Neural cell (in vitro differentiated cells): ENCODE data around the gene TKFC. TPM values are rescaled to one million over a fixed set of nuclear protein-coding genes. Genes with fewer than 3 reads are reported as not detected.

Experiments used
- H2AFZ ChIP-seq: fragments of 200-600, 300-800 bp; sonication (generic), shearing (Covaris generic); 2 replicates; pipeline ENCODE4 v1.6.0; 2014; ENCODE audit warnings: low read depth, mild to moderate bottlenecking, antibody characterized with exemption, low read length, moderate library complexity
- H3F3A ChIP-seq: fragments of 200-600 bp; shearing (Covaris generic); 2 replicates; pipeline ENCODE4 v1.6.1; 2016; ENCODE audit warnings: mild to moderate bottlenecking, moderate library complexity, mixed read lengths, antibody characterized with exemption, low read length; ENCODE audit not compliant: insufficient read depth, poor library complexity, severe bottlenecking
- H3K27ac ChIP-seq: fragments of 200-600, 300-800 bp; sonication (generic), shearing (Covaris generic); 2 replicates; pipeline ENCODE4 v1.5.1; 2014; ENCODE audit warnings: mild to moderate bottlenecking, low read length, moderate library complexity
- H3K27me3 ChIP-seq: fragments of 300-800, 200-600 bp; sonication (generic), shearing (Covaris generic); 2 replicates; pipeline ENCODE4 v1.6.0; 2014; ENCODE audit warnings: mild to moderate bottlenecking, low read depth, low read length, moderate library complexity; ENCODE audit not compliant: insufficient read depth
- H3K36me3 ChIP-seq: fragments of 300-800, 200-600 bp; sonication (generic), shearing (Covaris generic); 2 replicates; pipeline ENCODE4 v1.5.1; 2014; ENCODE audit warnings: mild to moderate bottlenecking, antibody characterized with exemption, low read length, moderate library complexity; ENCODE audit not compliant: insufficient read depth
- H3K4me2 ChIP-seq: fragments of 300-800, 200-600 bp; sonication (generic), shearing (Covaris generic); 2 replicates; pipeline ENCODE4 v1.6.0; 2014; ENCODE audit warnings: mild to moderate bottlenecking, low read length
- H3K4me3 ChIP-seq: fragments of 300-800, 200-600 bp; sonication (generic), shearing (Covaris generic); 2 replicates; pipeline ENCODE4 v1.5.1; 2014; ENCODE audit warnings: mild to moderate bottlenecking, low read length, moderate library complexity
- H3K79me2 ChIP-seq: fragments of 200-600 bp; shearing (Covaris generic); replicated peaks from 2 replicates; pipeline ENCODE4 v1.6.0; 2014; ENCODE audit warnings: mild to moderate bottlenecking, low read length, moderate library complexity; ENCODE audit not compliant: insufficient read depth
- H3K9ac ChIP-seq: fragments of 300-800, 200-600 bp; sonication (generic), shearing (Covaris generic); 2 replicates; pipeline ENCODE4 v1.6.1; 2016; ENCODE audit warnings: mild to moderate bottlenecking, low read length, mixed read lengths
- H3K9me2 ChIP-seq: fragments of 200-600 bp; shearing (Covaris generic); 2 replicates; pipeline ENCODE4 v1.6.1; 2016; ENCODE audit warnings: mild to moderate bottlenecking, low read length, mixed read lengths; ENCODE audit not compliant: insufficient read depth
- H3K9me3 ChIP-seq: fragments of 200-600, 300-800 bp; sonication (generic), shearing (Covaris generic); 2 replicates; pipeline ENCODE4 v1.6.1; 2016; ENCODE audit warnings: mild to moderate bottlenecking, mixed run types, low read length, moderate library complexity, mixed read lengths
- H4K20me1 ChIP-seq: fragments of 200-600 bp; shearing (Covaris generic); 2 replicates; pipeline ENCODE4 v1.6.1; 2016; ENCODE audit warnings: mild to moderate bottlenecking, mixed run types; ENCODE audit not compliant: insufficient read depth
- EP300 ChIP-seq: fragments of 450-650 bp; conservative IDR thresholded peaks from 2 replicates; pipeline ENCODE4 v1.6.1; 2014; ENCODE audit warnings: antibody characterized with exemption, mild to moderate bottlenecking, moderate library complexity; ENCODE audit not compliant: poor library complexity, severe bottlenecking
- EZH2 ChIP-seq: fragments of 200-600, 300-800 bp; shearing (Covaris generic), sonication (generic); IDR thresholded peaks from 2 replicates; pipeline ENCODE4 v1.6.1; 2014; ENCODE audit warnings: antibody characterized with exemption, low read length, borderline replicate concordance, mild to moderate bottlenecking; ENCODE audit not compliant: insufficient read depth, poor library complexity, severe bottlenecking
- MXI1 ChIP-seq: fragments of 450-650 bp; conservative IDR thresholded peaks from 2 replicates; pipeline ENCODE4 v1.6.1; 2014; ENCODE audit warnings: antibody characterized with exemption, mild to moderate bottlenecking; ENCODE audit not compliant: poor library complexity, severe bottlenecking
- POLR2AphosphoS5 ChIP-seq: IDR thresholded peaks from 2 replicates; pipeline ENCODE4 v1.6.1; 2012
- RAD21 ChIP-seq: fragments of 450-650 bp; conservative IDR thresholded peaks from 2 replicates; pipeline ENCODE4 v1.6.1; 2014; ENCODE audit warnings: antibody characterized with exemption, mild to moderate bottlenecking, moderate library complexity
- SMC3 ChIP-seq: fragments of 450-650 bp; conservative IDR thresholded peaks from 2 replicates; pipeline ENCODE4 v1.6.1; 2014; ENCODE audit warnings: antibody characterized with exemption, mild to moderate bottlenecking, moderate library complexity; ENCODE audit not compliant: poor library complexity
- TAF1 ChIP-seq: IDR thresholded peaks from 2 replicates; pipeline ENCODE4 v1.6.1; 2012; ENCODE audit warnings: low read depth
- polyA plus RNA-seq: library from polyadenylated mRNA; depleted of rRNA; stranded (reverse); fragments of >200 nt; gene quantifications from 2 replicates; pipeline ENCODE4 v1.2.3, GENCODE V29; 2014
- TF ChIP-seq, protein P1 (sequence below): fragments of 450-650 bp; IDR thresholded peaks from 2 replicates; pipeline ENCODE4 v1.5.1; 2014; ENCODE audit warnings: antibody characterized with exemption, mild to moderate bottlenecking, moderate library complexity; ENCODE audit not compliant: poor library complexity, severe bottlenecking
- TF ChIP-seq, protein P2 (sequence below): IDR thresholded peaks from 2 replicates; pipeline ENCODE4 v1.6.1; 2012; ENCODE audit warnings: borderline replicate concordance

The TKFC gene
- polyA plus RNA-seq, 1 donor from 2014 or later: 46.0 TPM

DNA sequence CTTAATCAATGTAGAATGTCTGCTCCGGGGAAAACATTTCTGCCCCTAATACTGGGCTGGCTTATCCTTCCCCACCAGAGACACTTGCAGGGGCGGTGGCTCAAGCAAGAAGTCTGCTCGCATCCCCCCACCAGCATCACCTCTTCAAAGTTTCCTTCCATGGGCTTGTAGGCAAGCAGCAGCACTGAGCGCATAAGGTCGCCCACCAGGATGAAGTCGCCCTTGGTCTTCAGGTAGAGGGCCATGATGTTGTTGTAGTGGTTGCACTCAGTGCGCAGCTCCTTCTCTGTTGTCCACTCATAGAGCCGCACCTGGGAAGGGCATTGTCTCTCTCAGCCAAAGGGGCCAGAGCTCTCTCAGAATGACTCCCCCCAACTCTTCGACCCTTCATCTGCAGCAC is 29.3 kb upstream of the TKFC start:
- no peak overlapping the region for H3K4me2 ChIP-seq
- no peaks in the 10 kb centered on the region for H3K9me3 ChIP-seq
- no peaks in the 10 kb centered on the region for H4K20me1 ChIP-seq
- H3K79me2 ChIP-seq: no peaks in the 10 kb centered on the region
- no peak overlapping the region for H3K4me3 ChIP-seq
- TF ChIP-seq EP300 (no peak), TAF1 (no peak), SMC3 (no peak), POLR2AphosphoS5 (no peak), RAD21 (no peak), EZH2 (no peak), MXI1 (no peak)
- TF ChIP-seq, protein P1, sequence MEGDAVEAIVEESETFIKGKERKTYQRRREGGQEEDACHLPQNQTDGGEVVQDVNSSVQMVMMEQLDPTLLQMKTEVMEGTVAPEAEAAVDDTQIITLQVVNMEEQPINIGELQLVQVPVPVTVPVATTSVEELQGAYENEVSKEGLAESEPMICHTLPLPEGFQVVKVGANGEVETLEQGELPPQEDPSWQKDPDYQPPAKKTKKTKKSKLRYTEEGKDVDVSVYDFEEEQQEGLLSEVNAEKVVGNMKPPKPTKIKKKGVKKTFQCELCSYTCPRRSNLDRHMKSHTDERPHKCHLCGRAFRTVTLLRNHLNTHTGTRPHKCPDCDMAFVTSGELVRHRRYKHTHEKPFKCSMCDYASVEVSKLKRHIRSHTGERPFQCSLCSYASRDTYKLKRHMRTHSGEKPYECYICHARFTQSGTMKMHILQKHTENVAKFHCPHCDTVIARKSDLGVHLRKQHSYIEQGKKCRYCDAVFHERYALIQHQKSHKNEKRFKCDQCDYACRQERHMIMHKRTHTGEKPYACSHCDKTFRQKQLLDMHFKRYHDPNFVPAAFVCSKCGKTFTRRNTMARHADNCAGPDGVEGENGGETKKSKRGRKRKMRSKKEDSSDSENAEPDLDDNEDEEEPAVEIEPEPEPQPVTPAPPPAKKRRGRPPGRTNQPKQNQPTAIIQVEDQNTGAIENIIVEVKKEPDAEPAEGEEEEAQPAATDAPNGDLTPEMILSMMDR: no peak
- TF ChIP-seq, protein P2, sequence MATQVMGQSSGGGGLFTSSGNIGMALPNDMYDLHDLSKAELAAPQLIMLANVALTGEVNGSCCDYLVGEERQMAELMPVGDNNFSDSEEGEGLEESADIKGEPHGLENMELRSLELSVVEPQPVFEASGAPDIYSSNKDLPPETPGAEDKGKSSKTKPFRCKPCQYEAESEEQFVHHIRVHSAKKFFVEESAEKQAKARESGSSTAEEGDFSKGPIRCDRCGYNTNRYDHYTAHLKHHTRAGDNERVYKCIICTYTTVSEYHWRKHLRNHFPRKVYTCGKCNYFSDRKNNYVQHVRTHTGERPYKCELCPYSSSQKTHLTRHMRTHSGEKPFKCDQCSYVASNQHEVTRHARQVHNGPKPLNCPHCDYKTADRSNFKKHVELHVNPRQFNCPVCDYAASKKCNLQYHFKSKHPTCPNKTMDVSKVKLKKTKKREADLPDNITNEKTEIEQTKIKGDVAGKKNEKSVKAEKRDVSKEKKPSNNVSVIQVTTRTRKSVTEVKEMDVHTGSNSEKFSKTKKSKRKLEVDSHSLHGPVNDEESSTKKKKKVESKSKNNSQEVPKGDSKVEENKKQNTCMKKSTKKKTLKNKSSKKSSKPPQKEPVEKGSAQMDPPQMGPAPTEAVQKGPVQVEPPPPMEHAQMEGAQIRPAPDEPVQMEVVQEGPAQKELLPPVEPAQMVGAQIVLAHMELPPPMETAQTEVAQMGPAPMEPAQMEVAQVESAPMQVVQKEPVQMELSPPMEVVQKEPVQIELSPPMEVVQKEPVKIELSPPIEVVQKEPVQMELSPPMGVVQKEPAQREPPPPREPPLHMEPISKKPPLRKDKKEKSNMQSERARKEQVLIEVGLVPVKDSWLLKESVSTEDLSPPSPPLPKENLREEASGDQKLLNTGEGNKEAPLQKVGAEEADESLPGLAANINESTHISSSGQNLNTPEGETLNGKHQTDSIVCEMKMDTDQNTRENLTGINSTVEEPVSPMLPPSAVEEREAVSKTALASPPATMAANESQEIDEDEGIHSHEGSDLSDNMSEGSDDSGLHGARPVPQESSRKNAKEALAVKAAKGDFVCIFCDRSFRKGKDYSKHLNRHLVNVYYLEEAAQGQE: no peak
- no peak overlapping the region for H3K9ac ChIP-seq
- no peaks in the 10 kb centered on the region for H3K9me2 ChIP-seq
- no peaks in the 10 kb centered on the region for H3F3A ChIP-seq
- no peaks in the 10 kb centered on the region for H3K27me3 ChIP-seq
- H3K27ac ChIP-seq: no peak overlapping the region
- no peak overlapping the region for H2AFZ ChIP-seq
- H3K36me3 ChIP-seq: no peaks in the 10 kb centered on the region

DNA sequence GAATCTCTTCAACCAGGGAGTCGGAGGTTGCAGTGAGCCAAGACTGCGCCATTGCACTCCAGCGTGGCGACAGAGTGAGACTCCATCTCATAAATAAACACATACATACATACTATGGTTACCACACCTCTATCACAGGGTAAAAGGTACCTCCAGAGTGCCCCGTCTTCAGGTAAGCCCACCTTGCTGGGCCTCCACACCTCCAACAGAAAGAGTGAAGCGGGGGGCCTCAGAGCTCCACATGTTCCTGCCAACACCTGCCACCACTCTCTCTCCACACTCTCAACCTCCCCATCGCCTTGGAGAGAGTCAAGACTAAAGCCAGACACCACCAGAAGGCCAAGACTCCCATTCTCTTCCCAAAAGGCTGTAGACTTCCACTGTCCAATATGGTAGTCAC is 27.6 kb upstream of the TKFC start:
- Histone ChIP-seq H3K4me3 (no peak overlapping the region), H3F3A (no peaks in the 10 kb centered on the region), H3K4me2 (no peak overlapping the region), H3K27ac (no peak overlapping the region), H2AFZ (no peak overlapping the region), H3K27me3 (no peaks in the 10 kb centered on the region), H4K20me1 (no peaks in the 10 kb centered on the region), H3K9me3 (no peaks in the 10 kb centered on the region), H3K9ac (no peak overlapping the region), H3K36me3 (peaks cover 12% of the 10 kb centered on the region), H3K9me2 (no peaks in the 10 kb centered on the region), H3K79me2 (no peaks in the 10 kb centered on the region)
- TF ChIP-seq POLR2AphosphoS5 (no peak), MXI1 (no peak), RAD21 (no peak), EP300 (no peak)
- TF ChIP-seq, protein P2: no peak
